A549 (cell line): ENCODE data around the gene COIL. TPM values are rescaled to one million over a fixed set of nuclear protein-coding genes. Genes with fewer than 3 reads are reported as not detected.

Source experiments
- ATAC-seq, 2 experiments: fragments of 200-7000 bp in 1 of 2; fragments of >200 bp in 1 of 2; cut with Nextera tagmentation in 1 of 2; cut with Tn5 transposase in 1 of 2; 3 replicates each; pipeline versions ENCODE4 v1.8.0 to v1.9.1; 2018 to 2020; ENCODE audit warnings: mild to moderate bottlenecking in 1 of 2, moderate library complexity in 1 of 2
- CTCF ChIA-PET: fragments of 300-600 bp; sonication (Branson Sonifier 250); formaldehyde crosslinking; extraction: SDS; loops from one replicate; lab custom pipeline; 2021; ENCODE audit warnings: antibody characterized with exemption, inconsistent platforms; lab: Yijun Ruan, JAX
- POLR2A ChIA-PET: fragments of 350-600 bp; formaldehyde crosslinking; extraction: SDS; loops from one replicate; lab custom pipeline; 2021; ENCODE audit warnings: antibody characterized with exemption, inconsistent platforms; lab: Yijun Ruan, JAX
- DNase-seq, 2 experiments: peaks; one replicate each; pipeline versions ENCODE4 v3.0.0 to v3.0.0-alpha.2; 2011 to 2016; ENCODE audit warnings: low read depth in 1 of 2, low spot score in 1 of 2
- FAIRE-seq: peaks from 2 replicates; lab custom pipeline; 2011; peaks lifted over from hg19 to GRCh38; lab: Jason Lieb, UNC
- H3K27ac ChIP-seq, 2 experiments: fragments of >200 bp; sonication (Bioruptor Twin); formaldehyde crosslinking; 3 replicates each; pipeline ENCODE4 v1.5.1; 2016 to 2017
- H3K4me1 ChIP-seq: fragments of >200 bp; sonication (Bioruptor Twin); formaldehyde crosslinking; 3 replicates; pipeline ENCODE4 v1.6.1; 2016
- H3K4me2 ChIP-seq: fragments of >200 bp; sonication (Bioruptor Twin); formaldehyde crosslinking; 3 replicates; pipeline ENCODE4 v1.6.1; 2016
- H3K4me3 ChIP-seq: fragments of >200 bp; sonication (Bioruptor Twin); formaldehyde crosslinking; 3 replicates; pipeline ENCODE4 v1.5.1; 2016
- H3K9me3 ChIP-seq: fragments of >200 bp; sonication (Bioruptor Twin); formaldehyde crosslinking; 3 replicates; pipeline ENCODE4 v1.6.1; 2016
- BHLHE40 ChIP-seq: IDR thresholded peaks from 2 replicates; pipeline ENCODE4 v1.6.1; 2012; ENCODE audit warnings: low read depth, low read length, inconsistent platforms
- CBX8 ChIP-seq: fragments of 200-600 bp; sonication (generic); IDR thresholded peaks from 2 replicates; pipeline ENCODE4 v1.6.1; 2016
- CTCF ChIP-seq: fragments of >200 bp; sonication (Bioruptor Twin); formaldehyde crosslinking; IDR thresholded peaks from 3 replicates; pipeline ENCODE4 v1.5.1; 2016
- E2F6 ChIP-seq: IDR thresholded peaks from 2 replicates; pipeline ENCODE4 v1.6.1; 2012; ENCODE audit warnings: low read depth, borderline replicate concordance
- EHMT2 ChIP-seq: fragments of 200-600 bp; sonication (generic); IDR thresholded peaks from 2 replicates; pipeline ENCODE4 v1.6.1; 2016; ENCODE audit warnings: antibody characterized with exemption, low read depth, mild to moderate bottlenecking, moderate library complexity
- ESRRA ChIP-seq: fragments of 150-350 bp; IDR thresholded peaks from 2 replicates; pipeline ENCODE4 v1.6.1; 2014; ENCODE audit warnings: mild to moderate bottlenecking, low read length, borderline replicate concordance
- HDAC2 ChIP-seq: fragments of 200-600 bp; sonication (generic); IDR thresholded peaks from 2 replicates; pipeline ENCODE4 v1.6.1; 2016
- HES2 ChIP-seq: fragments of >200 bp; sonication (Bioruptor Twin); formaldehyde crosslinking; IDR thresholded peaks from 2 replicates; pipeline ENCODE4 v1.6.1; 2016
- HOXB5 ChIP-seq: fragments of 250-450 bp; sonication (Bioruptor Pico); IDR thresholded peaks from 2 replicates; pipeline ENCODE4 v1.5.0; 2020; ENCODE audit warnings: mild to moderate bottlenecking, moderate library complexity
- MAFK ChIP-seq: fragments of 450-650 bp; IDR thresholded peaks from 2 replicates; pipeline ENCODE4 v1.6.1; 2014; ENCODE audit not compliant: partially characterized antibody
- MAX ChIP-seq: IDR thresholded peaks from 2 replicates; pipeline ENCODE4 v1.6.1; 2012
- MYC ChIP-seq: IDR thresholded peaks from 2 replicates; pipeline ENCODE4 v1.6.1; 2012; ENCODE audit warnings: mild to moderate bottlenecking, inconsistent platforms, low read length, improper control_type of control experiment, borderline replicate concordance
- POLR2A ChIP-seq: IDR thresholded peaks from 2 replicates; pipeline ENCODE4 v1.6.1; 2012; ENCODE audit warnings: mild to moderate bottlenecking, low read length
- RCOR1 ChIP-seq: fragments of 150-350 bp; IDR thresholded peaks from 2 replicates; pipeline ENCODE4 v1.6.1; 2014; ENCODE audit warnings: antibody characterized with exemption, low read length, low read depth
- REST ChIP-seq: fragments of 200-600 bp; sonication (generic); IDR thresholded peaks from 2 replicates; pipeline ENCODE4 v1.6.1; 2016; ENCODE audit warnings: antibody characterized with exemption, mild to moderate bottlenecking, moderate library complexity
- SREBF2 ChIP-seq: fragments of 450-650 bp; IDR thresholded peaks from 2 replicates; pipeline ENCODE4 v1.6.1; 2014; ENCODE audit warnings: mild to moderate bottlenecking, moderate library complexity
- TP53 ChIP-seq: fragments of 250-450 bp; sonication (Bioruptor Pico); IDR thresholded peaks from 2 replicates; pipeline ENCODE4 v1.5.0; 2021; ENCODE audit warnings: mild to moderate bottlenecking, moderate library complexity
- ZC3H11A ChIP-seq: fragments of 450-650 bp; IDR thresholded peaks from 2 replicates; pipeline ENCODE4 v1.6.1; 2014; ENCODE audit warnings: antibody characterized with exemption, mild to moderate bottlenecking
- ZSCAN20 ChIP-seq: fragments of 250-450 bp; sonication (Bioruptor Pico); IDR thresholded peaks from 2 replicates; pipeline ENCODE4 v1.8.0; 2022; ENCODE audit warnings: mild to moderate bottlenecking, moderate library complexity
- WGBS: methylation state at CpG from one replicate; pipeline ENCODE4 v1.1.6; 2017; ENCODE audit errors: missing lambda C conversion rate; 5-methylcytosine and 5-hydroxymethylcytosine counted together
- polyA plus RNA-seq, 4 experiments: library from polyadenylated mRNA; depleted of rRNA in 3 of 4; stranded (reverse); fragments of >200 nt; fragmentation: RNase III in 1 of 4; extraction: RNeasy Plus Mini Kit Qiagen cat#74134 plus additional on column Dnase treatment in 1 of 4; gene quantifications; 2 replicates in 3 of 4; 3 replicates in 1 of 4; pipeline ENCODE4 v1.2.3, GENCODE V29; 2011 to 2017

COIL gene
- polyA plus RNA-seq, 2 of the 4 experiments (the other 2 are of a cell fraction): 16.9 to 20.3 TPM

GRCh38 chr17:56974055-56974454 lies 13.2 kb upstream of the COIL start:
- no peak for ATAC-seq
- Histone ChIP-seq H3K4me1 (peaks cover 11% of the 10 kb centered on the region; the same call in 1 of the 3 replicates), H3K9me3 (no peaks in the 10 kb centered on the region), H3K4me3 (no peak overlapping the region), H3K27ac (no peak overlapping the region), H3K4me2 (no peak overlapping the region)
- POLR2A ChIA-PET: no interaction called here
- no peak for FAIRE-seq
- WGBS: 60% methylated on average over 2 of the region's 2 CpGs
- CTCF ChIA-PET: interaction anchor here (1.2 to 1.7 kb wide), 3 partner anchors 9 to 13 kb away, joined by 3 to 4 read pairs (median 4); partner anchors contain the start of gene COIL
- no peak for DNase-seq
- TF ChIP-seq REST (no peak), HOXB5 (CRISPR knock-in tag) (no peak), SREBF2 (no peak), MAX (no peak), CBX8 (no peak), MYC (no peak), E2F6 (no peak), ZSCAN20 (CRISPR knock-in tag) (no peak)

GRCh38 chr17:56973520-56973919 lies 12.7 kb upstream of the COIL start:
- DNase-seq: no peak
- POLR2A ChIA-PET: no interaction called here
- H3K4me2 ChIP-seq: no peak overlapping the region
- CTCF ChIA-PET: interaction anchor here (1.2 to 1.7 kb wide), 2 partner anchors 10 kb away, joined by 3 to 4 read pairs; no protein-coding TSS in a partner anchor
- H3K9me3 ChIP-seq: no peaks in the 10 kb centered on the region
- ATAC-seq: no peak
- TF ChIP-seq CTCF: no peak
- TF ChIP-seq, all 56 proteins: peak for 0
- Histone ChIP-seq H3K4me1 (peaks cover 6% of the 10 kb centered on the region; the same call in 1 of the 3 replicates), H3K27ac (no peak overlapping the region), H3K4me3 (no peak overlapping the region)
- FAIRE-seq: no peak
- 52% methylated on average over 7 of the region's 7 CpGs for WGBS

- FAIRE-seq (no peak), ATAC-seq (no peak), DNase-seq (no peak)
- Histone ChIP-seq H3K4me3 (no peak overlapping the region), H3K4me1 (0 out of 3 replicates have a peak, but pooled peaks cover 4% of the 10 kb centered on the region), H3K4me2 (no peak overlapping the region), H3K27ac (no peak overlapping the region), H3K9me3 (no peaks in the 10 kb centered on the region)
- POLR2A ChIA-PET: no interaction called here
- WGBS: 54% methylated on average over 7 of the region's 7 CpGs
- CTCF ChIA-PET: interaction anchor here (1.0 to 1.8 kb wide), 3 partner anchors 11 to 33 kb away, joined by 3 to 10 read pairs (median 4); partner anchors contain the start of gene COIL
- TF ChIP-seq TP53 (CRISPR knock-in tag) (no peak), CTCF (no peak), HES2 (no peak), MAFK (no peak), SREBF2 (no peak), POLR2A (no peak), EHMT2 (no peak), ZC3H11A (no peak), ESRRA (no peak), BHLHE40 (no peak), HDAC2 (no peak), MYC (no peak), RCOR1 (no peak)
Observed at GRCh38 chr17:56972111-56972730, 11.4 kb upstream of the COIL start.
